HG02763 (cell line): ENCODE data around the gene BET1.

Experiments
- ATAC-seq: cut with Tn5 transposase; IDR thresholded peaks from one replicate; pipeline ENCODE4 v1.9.1; 2021; ENCODE audit warnings: mild to moderate bottlenecking, moderate library complexity; ENCODE audit not compliant: unreplicated experiment

BET1 gene

GRCh38 chr7:93960986-93961385 is 43.2 kb downstream of the BET1 start:
- no peak for ATAC-seq

DNA sequence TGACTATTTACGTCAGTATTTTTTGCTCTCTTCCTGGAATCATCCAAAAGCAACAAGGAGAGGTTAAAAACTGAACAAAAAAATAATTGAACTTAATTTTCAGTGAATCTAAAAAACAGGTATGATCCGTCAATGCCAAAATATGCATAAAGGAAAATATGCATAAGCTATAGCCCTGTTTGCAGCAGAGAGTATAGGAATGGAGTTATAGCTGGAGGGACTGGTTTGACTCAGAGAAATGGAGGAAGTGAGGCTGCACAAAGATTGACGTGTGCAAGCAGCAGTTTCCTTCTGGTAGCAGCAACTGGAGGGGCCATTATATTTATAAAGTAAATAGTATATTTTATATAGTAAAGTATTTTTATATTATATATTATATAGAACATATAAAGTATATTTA is 45.5 kb downstream of the BET1 start:
- no peak for ATAC-seq

DNA sequence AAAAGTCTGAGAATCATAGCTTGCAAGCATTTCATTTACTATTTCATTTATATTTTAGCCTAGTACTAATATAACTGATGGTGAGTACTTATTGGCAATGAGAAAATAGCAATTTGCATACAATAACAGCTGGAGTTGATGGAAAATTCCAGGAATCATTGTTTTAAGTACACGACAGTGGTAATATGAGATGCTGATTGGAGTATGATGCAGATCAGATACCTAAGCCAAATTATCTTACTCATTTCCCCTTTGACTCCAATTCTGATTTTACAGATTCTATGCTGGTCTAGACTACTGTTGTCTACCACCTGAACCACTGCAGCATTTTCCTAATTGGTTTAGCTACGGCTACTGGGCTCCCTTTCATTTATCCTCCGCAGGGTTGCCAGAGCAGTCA is 45.9 kb downstream of the BET1 start:
- no peak for ATAC-seq

DNA sequence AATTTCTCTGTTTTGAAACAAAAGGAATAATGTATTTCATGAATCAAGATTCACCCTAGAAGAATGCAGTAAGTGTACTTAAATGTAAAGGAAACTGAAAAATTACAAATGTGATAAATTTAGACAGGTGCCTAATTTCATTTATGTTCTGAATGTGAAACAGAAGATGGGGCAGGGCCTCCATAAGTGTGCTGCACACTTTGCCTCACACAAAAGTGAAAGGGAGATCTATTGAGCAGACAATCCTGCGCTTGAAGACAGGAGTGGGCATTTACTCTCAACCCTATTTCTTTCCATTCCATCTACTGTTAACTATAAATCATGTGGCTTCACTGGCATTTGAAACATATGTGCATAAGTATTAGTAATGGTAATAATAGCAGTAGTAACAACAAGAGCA is 46.4 kb downstream of the BET1 start:
- no peak for ATAC-seq

DNA sequence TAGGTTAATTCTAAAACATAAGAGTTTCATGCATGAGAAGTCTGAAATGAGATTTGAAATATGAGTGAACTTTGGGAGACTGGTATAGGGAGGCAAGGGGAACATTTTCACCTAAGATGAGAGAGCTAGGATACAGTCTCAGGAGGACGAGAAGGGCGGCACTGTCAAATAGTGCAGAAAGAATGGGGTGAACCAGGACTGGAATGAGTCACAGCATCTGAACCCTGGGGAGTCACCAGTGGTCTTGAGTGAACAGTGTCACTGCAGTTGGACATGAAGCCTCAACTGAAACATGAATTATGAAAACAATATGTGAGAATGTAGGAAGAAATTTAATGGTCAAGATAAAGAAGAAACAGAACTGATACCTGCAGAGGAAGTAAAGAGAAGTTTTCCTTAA is 48.9 kb downstream of the BET1 start:
- ATAC-seq, result peak; percentile 63

DNA sequence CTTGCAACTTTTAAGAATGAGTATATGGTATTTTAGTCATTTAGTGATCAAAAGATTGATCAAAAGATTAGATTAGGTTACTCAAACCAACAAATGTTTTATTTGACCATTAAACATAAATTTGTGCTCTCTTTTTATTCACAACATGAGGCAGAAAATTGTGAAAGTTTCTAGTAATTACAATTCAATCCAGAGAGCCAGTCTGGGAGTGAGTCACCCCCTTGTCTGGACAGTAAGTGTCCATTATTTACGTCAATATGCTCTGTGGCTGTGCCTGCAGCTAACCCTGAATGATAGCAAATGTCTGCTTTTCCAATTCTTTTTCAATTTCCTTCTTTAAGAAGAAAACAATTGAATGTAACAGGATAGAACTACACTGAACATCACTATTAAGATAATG is 54.7 kb downstream of the BET1 start:
- no peak for ATAC-seq

DNA sequence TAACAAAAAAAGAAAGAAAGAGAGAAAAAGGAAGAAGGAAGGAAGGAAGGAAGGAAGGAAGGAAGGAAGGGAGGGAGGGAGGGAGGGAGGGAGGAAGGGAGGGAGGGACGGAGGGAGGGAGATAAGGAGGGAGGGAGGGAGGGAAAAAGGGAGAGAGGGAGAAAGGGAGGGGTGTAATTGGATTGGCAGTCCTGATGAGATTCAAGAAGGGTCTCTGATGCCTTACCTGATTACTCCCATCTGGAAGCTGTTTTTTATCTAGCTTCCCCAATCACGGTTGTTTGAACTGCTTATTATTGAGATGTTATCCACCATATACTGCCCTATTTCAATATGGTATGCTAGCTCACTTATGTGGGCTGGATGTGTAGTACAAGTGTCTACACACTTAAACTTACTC is 55.3 kb downstream of the BET1 start:
- ATAC-seq, result no peak

GRCh38 chr7:93948106-93948505 is 56.0 kb downstream of the BET1 start:
- ATAC-seq, result no peak

DNA sequence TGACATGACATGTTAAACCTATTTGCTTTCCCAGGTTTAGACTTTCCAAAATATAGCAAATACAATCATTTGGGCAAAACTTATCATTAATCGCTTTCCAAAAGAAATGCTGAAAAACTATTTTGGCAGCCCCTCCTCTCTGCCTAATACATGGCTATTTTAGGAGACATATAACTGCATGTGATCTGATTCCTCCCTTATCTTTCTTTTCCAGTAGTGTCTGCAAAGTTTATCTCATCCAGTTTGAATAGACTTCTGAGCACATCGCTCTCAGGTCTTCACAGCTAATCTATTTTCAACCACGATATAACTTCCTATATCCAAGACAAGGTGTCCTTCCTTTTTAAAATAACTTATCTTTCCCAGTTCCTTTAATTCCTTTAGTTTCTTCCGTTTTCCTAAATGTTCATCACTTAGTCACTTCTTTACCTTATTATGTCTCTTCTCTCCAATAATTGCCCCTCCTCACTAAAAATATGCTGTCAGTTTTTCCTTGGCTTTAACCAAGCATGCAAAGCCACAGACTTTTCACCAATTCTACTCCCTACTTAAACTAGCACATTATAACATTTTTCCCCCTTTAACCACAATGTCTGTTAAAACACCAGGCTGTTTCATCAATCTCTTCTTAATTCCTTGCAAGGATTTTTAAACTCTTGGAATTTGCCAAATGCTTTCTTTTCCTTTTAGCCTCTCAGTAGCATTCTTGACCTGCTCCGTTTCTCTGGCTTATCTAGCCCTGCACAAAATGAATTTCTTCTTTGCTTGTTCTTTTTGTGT is 58.2 kb downstream of the BET1 start:
- ATAC-seq, result no peak

DNA sequence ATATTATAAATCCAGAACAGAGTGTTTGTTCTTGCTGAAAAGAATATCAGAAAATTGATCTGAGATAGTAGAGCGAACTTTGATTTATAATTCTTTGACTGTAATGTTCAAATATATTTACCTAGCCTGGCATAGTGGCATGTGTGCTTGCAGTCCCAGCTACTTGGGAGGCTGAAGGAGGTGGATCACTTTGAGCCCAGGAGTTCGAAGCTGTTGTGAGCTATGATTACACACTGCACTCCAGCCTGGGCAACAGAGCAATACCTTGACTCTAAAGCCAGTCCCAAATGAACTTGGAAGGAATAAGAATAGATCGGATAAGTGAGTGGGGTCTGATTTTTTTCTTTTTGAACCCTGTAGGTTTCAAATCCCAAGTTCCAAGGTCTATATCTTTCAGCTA is 59.1 kb downstream of the BET1 start:
- no peak for ATAC-seq

DNA sequence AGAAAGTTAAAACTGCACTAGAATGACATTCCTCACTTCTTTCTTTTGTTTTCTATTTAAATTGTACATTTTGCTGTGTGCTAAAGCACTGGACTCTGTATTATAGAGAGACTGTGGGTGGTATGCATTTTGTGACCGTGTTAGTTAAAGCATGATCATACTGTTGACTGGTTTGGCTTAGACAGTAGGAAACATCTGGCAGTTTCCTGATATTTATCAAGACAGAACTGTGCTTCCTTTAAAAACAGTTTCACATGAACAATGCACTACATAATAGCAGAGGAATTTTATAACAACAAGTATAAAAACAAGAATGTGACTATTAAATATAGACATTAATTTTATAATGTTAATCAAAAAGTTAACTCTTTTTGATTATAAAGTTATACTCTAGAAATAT is 59.5 kb downstream of the BET1 start:
- ATAC-seq, result no peak

- no peak for ATAC-seq
These were observed 60.2 kb downstream of the BET1 start for GRCh38 chr7:93943816-93944540.
